ENCODE results near the gene ACKR2.
"Not testable (repeated sequence)": the region's sequence is repeated elsewhere in the genome, so short reads cannot be mapped to it uniquely, and the experiment has no call there.

Gene ACKR2

GRCh38 chr3:42864321-42864950 is 55.2 kb downstream of the ACKR2 start:
- DNase-seq, result no peak

DNA sequence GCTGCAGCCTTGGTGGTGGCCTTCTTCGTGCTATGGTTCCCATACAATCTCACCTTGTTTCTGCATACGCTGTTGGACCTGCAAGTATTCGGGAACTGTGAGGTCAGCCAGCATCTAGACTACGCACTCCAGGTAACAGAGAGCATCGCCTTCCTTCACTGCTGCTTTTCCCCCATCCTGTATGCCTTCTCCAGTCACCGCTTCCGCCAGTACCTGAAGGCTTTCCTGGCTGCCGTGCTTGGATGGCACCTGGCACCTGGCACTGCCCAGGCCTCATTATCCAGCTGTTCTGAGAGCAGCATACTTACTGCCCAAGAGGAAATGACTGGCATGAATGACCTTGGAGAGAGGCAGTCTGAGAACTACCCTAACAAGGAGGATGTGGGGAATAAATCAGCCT is 56.0 kb downstream of the ACKR2 start:
- no peak for DNase-seq

DNA sequence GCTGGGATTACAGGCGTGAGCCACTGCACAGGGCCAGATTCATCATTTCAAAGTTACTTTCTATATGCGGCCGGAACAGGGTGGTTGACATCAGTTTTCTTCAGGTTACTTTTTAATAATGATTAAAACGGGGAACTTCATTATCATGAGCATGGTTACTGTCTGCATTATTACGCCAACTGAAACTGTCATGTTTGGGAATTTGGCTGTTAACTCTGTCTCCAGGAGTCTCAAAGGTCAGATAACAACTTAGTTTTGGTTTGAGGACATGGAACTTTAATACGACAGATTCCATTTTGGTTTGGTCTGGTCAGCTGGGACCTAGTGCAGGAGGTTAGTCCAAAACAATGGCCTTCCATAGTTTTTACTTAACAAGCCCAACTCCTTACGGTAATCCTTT is 57.9 kb downstream of the ACKR2 start:
- DNase-seq, result no peak

- no peak for DNase-seq
Measured at GRCh38 chr3:42868841-42869240, 59.6 kb downstream of the ACKR2 start.

DNA sequence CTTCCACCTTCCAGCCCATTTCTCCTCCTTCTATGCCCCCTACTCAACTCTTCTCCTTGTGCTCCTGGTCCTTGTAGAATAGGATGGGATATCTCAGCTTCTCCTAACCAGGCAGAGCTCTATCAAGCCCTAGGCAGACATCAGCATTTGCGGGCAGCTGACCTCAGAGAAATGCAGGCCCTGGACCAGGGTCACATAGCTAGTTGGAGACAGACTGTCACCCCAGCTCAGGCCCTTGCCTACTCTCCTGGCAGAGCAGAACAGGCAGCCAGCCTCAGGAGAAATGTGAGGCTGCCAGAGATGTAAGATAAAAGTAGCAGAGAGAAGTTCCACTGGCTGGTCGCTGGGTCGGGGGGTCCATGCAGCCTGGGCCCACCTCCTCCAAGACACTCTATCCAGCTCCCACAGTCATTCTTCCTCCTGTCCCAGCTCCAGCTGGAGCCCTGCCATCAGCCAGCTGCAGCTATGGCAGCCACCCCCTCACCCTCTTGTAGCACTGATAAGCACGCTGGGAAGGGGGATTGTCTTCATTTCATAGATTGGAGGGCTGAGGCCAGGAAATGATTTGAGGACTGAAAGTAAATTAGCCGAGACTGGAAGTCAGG is 62.4 kb downstream of the ACKR2 start:
- DNase-seq, result no peak

DNA sequence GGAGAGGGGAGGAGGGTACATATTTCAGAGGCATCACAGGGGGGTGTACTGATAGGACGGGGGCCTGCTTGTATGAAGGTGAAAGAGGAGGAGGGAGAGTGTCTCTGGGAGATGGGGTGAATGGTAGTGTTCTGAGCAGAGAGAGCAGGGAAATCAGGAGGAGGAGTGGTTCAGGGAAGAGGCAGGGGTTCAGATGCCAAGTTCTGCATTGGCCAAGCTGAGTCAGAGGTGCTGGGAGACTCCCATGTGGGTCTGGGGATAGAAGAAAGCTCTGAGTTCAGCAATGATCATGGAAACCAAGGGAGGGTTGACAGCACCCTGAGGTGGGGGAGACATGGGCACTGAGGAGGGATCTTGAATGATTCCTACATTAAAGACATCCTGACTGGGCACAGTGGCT is 63.5 kb downstream of the ACKR2 start:
- no peak for DNase-seq

DNA sequence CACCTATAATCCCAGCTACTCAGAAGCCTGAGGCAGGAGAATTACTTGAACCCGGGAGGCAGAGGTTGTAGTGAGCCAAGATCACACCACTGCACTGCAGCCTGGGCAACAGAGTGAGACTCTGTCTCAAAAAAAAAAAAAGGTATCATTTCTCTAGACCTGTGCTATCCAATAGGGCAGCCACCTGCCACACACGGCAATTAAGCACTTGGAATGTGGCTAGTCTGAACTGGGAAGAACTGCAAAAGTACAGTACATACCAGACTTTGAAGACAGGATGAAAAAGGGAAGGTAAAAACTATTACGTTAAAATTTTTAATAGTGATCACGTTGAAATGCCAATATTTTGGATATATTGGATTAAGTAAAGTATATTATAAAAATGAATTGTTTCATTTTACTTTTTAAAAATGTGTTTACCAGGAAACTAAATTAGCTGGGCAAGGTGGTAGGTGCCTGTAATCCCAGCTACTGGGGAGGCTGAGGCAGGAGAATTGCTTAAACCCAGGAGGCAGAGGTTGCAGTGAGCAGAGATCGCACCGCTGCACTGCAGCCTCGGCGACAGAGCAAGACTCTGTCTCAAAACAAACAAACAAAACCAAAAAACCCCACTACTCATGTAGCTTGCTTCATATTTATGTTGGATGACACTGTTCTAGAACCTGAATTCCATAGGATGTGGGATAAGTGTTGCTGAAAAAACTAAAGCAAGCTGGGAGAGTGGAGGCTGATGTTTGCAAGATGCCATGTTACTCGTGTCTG is 64.2 kb downstream of the ACKR2 start:
- no peak for DNase-seq

GRCh38 chr3:42874749-42875148 is 65.5 kb downstream of the ACKR2 start:
- no peak for DNase-seq

- DNase-seq, result no peak
Measured at GRCh38 chr3:42875325-42876151, 66.3 kb downstream of the ACKR2 start, which contains the start of gene CYP8B1. Gene CYP8B1 (minus strand): TSS chr3:42875879. CDS start chr3:42875816, 63 bp downstream.

DNA sequence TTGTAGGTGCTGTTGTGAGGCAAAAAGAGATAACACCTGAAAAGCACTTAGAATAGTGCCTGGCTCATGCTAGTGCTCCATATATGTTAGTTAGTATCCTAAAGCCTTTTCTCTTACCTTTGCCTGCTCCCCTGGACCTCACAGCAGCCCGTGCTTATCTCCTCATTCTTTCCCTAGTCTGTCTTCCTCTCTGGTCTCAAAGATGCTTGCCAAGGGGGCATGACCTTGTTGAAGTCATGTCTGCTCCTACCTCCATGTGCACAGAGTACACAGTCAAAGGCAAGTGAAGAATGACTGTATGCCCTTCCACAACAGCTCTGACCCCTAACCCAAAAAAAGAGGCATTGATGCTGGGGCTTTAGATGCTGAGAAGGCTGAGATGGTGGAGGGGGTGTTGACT is 67.2 kb downstream of the ACKR2 start:
- no peak for DNase-seq

DNA sequence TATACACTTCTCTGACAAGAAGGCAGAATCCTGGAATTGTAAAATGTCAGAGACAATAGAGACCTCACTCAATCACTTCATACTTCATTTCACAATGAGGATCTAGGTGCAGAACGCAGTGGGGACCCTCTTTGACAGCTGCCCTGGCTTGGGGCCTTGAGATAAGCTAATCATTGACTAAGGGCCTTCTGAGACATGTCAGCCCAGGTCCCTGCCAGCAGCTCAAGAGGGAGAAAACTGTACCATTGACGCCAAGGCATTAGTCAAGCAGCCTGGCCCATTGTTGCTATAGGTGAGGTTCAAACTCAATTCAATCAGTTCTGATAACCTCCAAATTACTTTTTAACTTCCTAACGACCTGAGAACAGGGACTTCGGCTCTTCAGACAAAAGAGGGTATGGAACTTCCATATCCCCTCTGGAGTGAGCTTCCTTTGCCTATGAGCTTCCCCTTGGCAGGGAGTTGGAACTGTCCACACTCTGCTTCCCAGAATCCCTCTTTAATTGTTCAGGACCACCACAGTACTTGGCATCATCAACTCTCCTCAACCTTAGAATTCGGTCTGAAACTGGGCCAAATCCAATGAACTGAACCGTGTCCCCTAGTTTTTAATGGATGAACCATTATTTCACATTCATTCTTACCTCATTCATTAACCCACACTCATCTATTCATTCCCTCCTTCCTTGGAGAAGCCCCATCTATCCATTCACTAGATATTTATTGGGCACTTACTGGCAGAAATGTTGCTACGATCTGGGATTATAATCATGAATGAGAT is 67.9 kb downstream of the ACKR2 start:
- no peak for DNase-seq

GRCh38 chr3:42877881-42878280 is 68.6 kb downstream of the ACKR2 start:
- DNase-seq, result no peak

DNA sequence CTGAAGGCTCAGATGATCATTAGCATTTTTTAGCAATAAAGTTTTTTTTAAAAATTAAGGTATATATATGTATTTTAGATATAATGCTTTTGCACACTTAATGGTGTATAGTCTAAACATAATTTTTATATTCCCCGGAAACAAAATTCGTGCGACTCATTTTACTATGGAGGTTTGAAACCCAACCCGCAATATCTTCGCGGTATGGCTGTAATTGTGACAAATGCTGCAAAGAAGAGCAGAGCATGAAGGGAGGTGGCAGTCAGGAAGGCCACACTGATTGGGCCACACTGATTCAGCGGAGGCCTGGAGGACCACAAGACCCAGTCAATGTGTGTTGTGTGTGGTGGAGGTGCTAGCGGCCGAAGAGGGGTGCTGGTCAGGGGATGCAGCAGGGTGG is 70.9 kb downstream of the ACKR2 start:
- DNase-seq, result no peak

- peak; percentile 83 for DNase-seq
Measured at GRCh38 chr3:42880601-42881451, 71.6 kb downstream of the ACKR2 start.

- DNase-seq, result not testable (repeated sequence)
Measured at GRCh38 chr3:42883251-42883930, 74.1 kb downstream of the ACKR2 start.

GRCh38 chr3:42884324-42884723 is 75.1 kb downstream of the ACKR2 start:
- DNase-seq, result no peak

- no peak for DNase-seq
Measured at GRCh38 chr3:42886294-42886822, 77.1 kb downstream of the ACKR2 start.

GRCh38 chr3:42887084-42887483 is 77.8 kb downstream of the ACKR2 start:
- DNase-seq, result no peak

DNA sequence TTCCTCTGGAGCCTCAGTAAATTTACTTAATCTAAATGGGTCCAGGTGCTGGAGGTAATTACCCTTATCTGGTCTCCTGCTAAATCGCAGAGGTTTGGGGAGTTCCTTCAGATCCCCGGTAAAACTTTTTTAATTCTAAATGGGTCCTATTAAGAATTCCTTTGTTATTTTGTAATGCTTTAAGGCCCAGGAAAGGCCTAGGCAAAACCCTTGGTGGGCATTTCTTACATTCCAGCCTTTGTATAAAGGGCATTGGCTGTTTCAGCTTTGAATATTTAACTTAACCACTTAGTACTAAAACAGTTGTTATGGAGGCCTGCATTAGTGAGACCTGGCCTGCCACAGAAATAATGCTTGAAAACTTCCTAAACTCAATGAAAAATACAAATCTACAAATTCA is 81.8 kb downstream of the ACKR2 start:
- no peak for DNase-seq

DNA sequence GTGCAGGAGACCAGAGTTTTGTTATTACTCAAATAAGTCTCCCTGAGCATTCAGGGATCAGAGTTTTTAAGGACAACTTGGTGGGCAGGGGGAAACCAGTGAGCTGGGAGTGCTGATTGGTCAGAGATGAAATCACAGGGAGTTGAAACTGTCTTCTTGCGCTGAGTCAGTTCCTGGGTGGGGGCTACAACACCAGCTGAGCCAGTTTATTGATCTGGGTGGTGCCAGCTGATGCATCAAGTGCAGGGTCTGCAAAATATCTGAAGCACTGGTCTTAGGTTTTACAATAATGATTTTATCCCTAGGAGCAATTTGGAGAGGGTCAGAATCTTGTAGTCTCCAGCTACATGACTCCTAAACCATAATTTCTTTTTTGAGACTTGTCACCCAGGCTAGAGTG is 82.9 kb downstream of the ACKR2 start:
- DNase-seq, result no peak

GRCh38 chr3:42892807-42893206 is 83.6 kb downstream of the ACKR2 start:
- DNase-seq, result no peak

Measured in activated T-cell treated with anti-CD3 and anti-CD28 coated beads, Interleukin-2, amount 50 U/mL, for 1 hour (primary cell).